Muscle layer of duodenum (tissue), 2 donors: ENCODE data around the gene PTPRD.

Experiments used
- H3K27ac ChIP-seq: one replicate; pipeline ENCODE4 v1.7.0; 2013; ENCODE audit warnings: mild to moderate bottlenecking, low read length
- H3K27me3 ChIP-seq: one replicate; pipeline ENCODE4 v1.7.0; 2013; ENCODE audit warnings: low read depth, mild to moderate bottlenecking, control low read depth, low read length
- H3K36me3 ChIP-seq, 2 donors: one replicate each; pipeline ENCODE4 v1.7.0; 2013; ENCODE audit warnings: low read length in 2 of 2, control low read depth in 1 of 2, mild to moderate bottlenecking in 1 of 2; ENCODE audit not compliant: insufficient read depth in 2 of 2, control insufficient read depth in 1 of 2
- H3K4me1 ChIP-seq, 2 donors: one replicate each; pipeline ENCODE4 v1.7.0; 2013; ENCODE audit warnings: low read length in 2 of 2, mild to moderate bottlenecking in 2 of 2, control low read depth in 1 of 2, moderate library complexity in 1 of 2; ENCODE audit not compliant: insufficient read depth in 2 of 2, control insufficient read depth in 1 of 2
- H3K4me3 ChIP-seq, 2 donors: one replicate each; pipeline ENCODE4 v1.7.0; 2013; ENCODE audit warnings: low read length in 2 of 2, low read depth in 1 of 2, mild to moderate bottlenecking in 1 of 2
- H3K9me3 ChIP-seq, 2 donors: one replicate each; pipeline ENCODE4 v1.7.0; 2013; ENCODE audit warnings: low read length in 2 of 2, control low read depth in 1 of 2, mild to moderate bottlenecking in 1 of 2; ENCODE audit not compliant: control insufficient read depth in 1 of 2
- donor health status: healthy.

PTPRD gene

DNA sequence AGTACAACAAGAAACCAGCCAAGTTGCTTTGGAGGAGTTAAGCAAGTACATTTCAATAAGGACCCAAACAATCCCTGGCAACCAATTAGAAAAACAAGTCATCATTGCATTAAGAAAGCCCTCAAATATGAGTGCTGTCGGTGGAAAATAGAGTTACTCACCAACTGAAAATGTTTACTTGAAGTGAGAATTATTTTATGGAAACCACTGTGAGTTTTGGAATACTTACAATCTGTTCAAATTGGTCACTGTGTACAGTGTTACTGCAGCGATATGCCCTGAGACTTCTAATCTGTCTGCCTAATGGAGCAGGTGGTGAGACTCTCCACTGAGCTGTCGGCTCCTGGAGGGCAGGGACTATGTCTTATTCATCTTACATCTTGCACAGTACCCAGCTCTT is 1740.0 kb downstream of the PTPRD start:
- no peaks in the 10 kb centered on the region for H3K4me1 ChIP-seq
- H3K27me3 ChIP-seq = no peaks in the 10 kb centered on the region
- H3K27ac ChIP-seq = no peak overlapping the region
- H3K4me3 ChIP-seq = no peak overlapping the region
- H3K9me3 ChIP-seq = no peaks in the 10 kb centered on the region
- no peaks in the 10 kb centered on the region for H3K36me3 ChIP-seq

- Histone ChIP-seq H3K4me3 (no peak overlapping the region), H3K36me3 (no peaks in the 10 kb centered on the region)
Observed at GRCh38 chr9:8871796-8872445, 1740.9 kb downstream of the PTPRD start.

GRCh38 chr9:8871396-8871795 is 1741.4 kb downstream of the PTPRD start:
- Histone ChIP-seq H3K36me3 (no peaks in the 10 kb centered on the region), H3K27me3 (no peaks in the 10 kb centered on the region), H3K4me3 (no peak overlapping the region), H3K27ac (no peak overlapping the region), H3K4me1 (no peaks in the 10 kb centered on the region), H3K9me3 (no peaks in the 10 kb centered on the region)

More at GRCh38 chr9:8871796-8872445, 1740.9 kb downstream of the PTPRD start:
- Histone ChIP-seq H3K9me3 (no peaks in the 10 kb centered on the region), H3K27me3 (no peaks in the 10 kb centered on the region), H3K27ac (no peak overlapping the region), H3K4me1 (no peaks in the 10 kb centered on the region)

DNA sequence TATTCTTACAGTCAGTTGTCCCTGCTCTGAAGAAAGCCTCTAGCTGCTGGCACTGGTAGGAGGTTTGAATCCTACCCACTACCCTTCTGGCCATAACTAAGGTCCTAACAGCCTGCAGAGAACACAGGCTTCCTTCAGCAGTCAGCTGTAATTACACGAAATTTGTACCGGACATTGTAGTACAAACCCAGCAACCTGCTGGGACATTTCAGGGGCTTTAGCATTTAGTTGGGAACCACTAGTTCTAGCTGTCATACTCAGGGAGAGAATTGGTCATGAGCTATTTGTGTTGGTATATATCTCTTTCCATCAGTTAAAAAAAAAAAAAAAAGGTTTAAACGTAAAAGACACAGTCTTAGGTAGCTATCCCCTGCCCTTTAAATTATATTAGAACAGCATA is 1743.0 kb downstream of the PTPRD start:
- Histone ChIP-seq H3K4me3 (no peak overlapping the region), H3K27me3 (no peaks in the 10 kb centered on the region), H3K9me3 (no peaks in the 10 kb centered on the region), H3K27ac (no peak overlapping the region), H3K4me1 (no peaks in the 10 kb centered on the region), H3K36me3 (no peaks in the 10 kb centered on the region)

GRCh38 chr9:8868632-8869031 is 1744.2 kb downstream of the PTPRD start:
- no peaks in the 10 kb centered on the region for H3K36me3 ChIP-seq
- H3K4me1 ChIP-seq = no peaks in the 10 kb centered on the region
- no peaks in the 10 kb centered on the region for H3K9me3 ChIP-seq
- no peak overlapping the region for H3K27ac ChIP-seq
- H3K27me3 ChIP-seq = no peaks in the 10 kb centered on the region
- no peak overlapping the region for H3K4me3 ChIP-seq

DNA sequence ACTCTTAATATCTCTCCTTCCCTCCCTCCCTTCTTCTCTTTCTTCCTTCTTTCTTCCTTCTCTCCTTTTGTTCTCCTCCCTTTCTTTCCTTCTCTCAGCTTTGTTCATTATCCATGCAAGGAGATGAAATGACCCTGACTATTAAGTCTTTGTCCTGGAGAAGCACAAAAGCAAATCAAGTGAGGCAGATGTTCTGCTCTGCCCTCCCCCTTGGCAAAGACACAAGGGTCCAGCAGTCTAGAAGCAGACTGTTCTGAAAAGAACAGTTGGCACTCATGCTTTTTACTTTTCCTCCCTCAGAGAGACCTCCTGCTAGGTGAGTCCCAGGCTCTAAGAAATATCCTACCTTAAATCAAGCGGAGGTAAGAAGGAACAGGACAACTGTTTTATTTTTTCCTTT is 1745.7 kb downstream of the PTPRD start:
- no peaks in the 10 kb centered on the region for H3K27me3 ChIP-seq
- H3K9me3 ChIP-seq = no peaks in the 10 kb centered on the region
- H3K4me1 ChIP-seq = no peaks in the 10 kb centered on the region
- no peaks in the 10 kb centered on the region for H3K36me3 ChIP-seq
- H3K4me3 ChIP-seq = no peak overlapping the region
- no peak overlapping the region for H3K27ac ChIP-seq

- no peak overlapping the region for H3K27ac ChIP-seq
- H3K36me3 ChIP-seq = no peaks in the 10 kb centered on the region
- no peak overlapping the region for H3K4me3 ChIP-seq
- no peaks in the 10 kb centered on the region for H3K4me1 ChIP-seq
- H3K27me3 ChIP-seq = no peaks in the 10 kb centered on the region
- no peaks in the 10 kb centered on the region for H3K9me3 ChIP-seq
Observed at GRCh38 chr9:8864545-8864896, 1748.3 kb downstream of the PTPRD start.

- H3K36me3 ChIP-seq = no peaks in the 10 kb centered on the region
- no peaks in the 10 kb centered on the region for H3K9me3 ChIP-seq
- no peaks in the 10 kb centered on the region for H3K4me1 ChIP-seq
- no peak overlapping the region for H3K4me3 ChIP-seq
- no peak overlapping the region for H3K27ac ChIP-seq
- H3K27me3 ChIP-seq = no peaks in the 10 kb centered on the region
Observed at GRCh38 chr9:8863886-8864544, 1748.8 kb downstream of the PTPRD start.

DNA sequence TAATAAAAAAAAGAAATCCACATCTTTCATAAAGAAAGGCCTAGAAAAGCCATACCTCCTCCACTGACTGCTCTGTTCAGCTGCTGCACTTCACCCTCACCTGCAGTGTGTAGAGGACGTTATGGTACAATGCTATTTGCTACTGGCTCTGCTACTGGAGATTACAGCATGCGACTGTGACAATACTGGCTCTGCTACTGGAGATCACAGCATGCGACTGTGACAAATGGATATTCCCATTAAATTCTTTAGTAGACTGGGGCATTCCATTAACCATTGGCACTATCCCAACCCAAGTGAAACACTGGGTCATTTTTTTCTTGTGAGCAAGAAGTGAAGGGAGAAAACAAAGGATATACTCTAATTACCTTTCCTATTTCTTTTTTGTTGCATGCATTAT is 1749.7 kb downstream of the PTPRD start:
- Histone ChIP-seq H3K27me3 (peaks cover 8% of the 10 kb centered on the region), H3K4me1 (peaks cover 0 to 5% of the 10 kb centered on the region in 2 donors), H3K36me3 (no peaks in the 10 kb centered on the region), H3K4me3 (no peak overlapping the region), H3K9me3 (no peaks in the 10 kb centered on the region), H3K27ac (no peak overlapping the region)

DNA sequence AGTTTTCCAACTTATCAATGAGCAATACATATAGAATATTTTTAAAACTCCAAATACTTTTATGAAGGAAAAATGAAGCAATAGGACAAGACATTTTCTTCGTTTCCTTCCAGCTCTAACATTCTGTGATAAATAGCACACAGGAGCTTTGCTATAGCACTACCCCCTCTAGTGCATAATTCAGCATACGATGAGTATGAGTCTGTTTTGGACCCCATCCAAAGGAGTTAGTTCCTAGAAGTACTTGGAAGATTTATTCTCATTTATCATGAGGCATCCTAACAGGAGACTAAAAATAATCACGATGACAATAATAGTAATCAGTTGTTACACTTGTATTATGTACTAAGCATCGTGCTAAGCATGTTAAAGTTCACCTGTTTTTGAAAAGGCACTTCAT is 1751.9 kb downstream of the PTPRD start:
- Histone ChIP-seq H3K27ac (no peak overlapping the region), H3K9me3 (no peaks in the 10 kb centered on the region), H3K4me1 (peaks cover 0 to 14% of the 10 kb centered on the region in 2 donors), H3K4me3 (no peak overlapping the region), H3K36me3 (no peaks in the 10 kb centered on the region), H3K27me3 (peaks cover 22% of the 10 kb centered on the region)

DNA sequence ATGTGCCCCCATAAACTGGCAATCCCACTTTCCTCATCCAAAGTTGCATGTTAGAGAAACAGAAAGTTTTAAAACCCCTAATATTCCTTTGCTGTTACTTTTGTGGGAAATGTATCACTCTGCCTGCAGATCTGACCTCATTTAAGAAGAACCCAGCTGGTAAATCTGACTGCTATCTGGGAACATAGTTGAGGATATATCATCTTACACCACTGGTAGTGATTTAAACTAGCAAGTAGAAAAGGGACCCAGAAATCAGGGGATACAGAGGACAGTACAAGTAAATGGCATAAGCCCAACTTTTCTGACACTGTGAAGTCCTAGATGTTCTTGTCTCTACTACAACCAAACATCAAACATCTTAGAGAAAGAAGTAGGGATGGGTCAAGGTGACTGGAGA is 1752.7 kb downstream of the PTPRD start:
- H3K27me3 ChIP-seq = peaks cover 26% of the 10 kb centered on the region
- H3K9me3 ChIP-seq = no peaks in the 10 kb centered on the region
- H3K36me3 ChIP-seq = no peaks in the 10 kb centered on the region
- H3K4me3 ChIP-seq = no peak overlapping the region
- peaks cover 0 to 14% of the 10 kb centered on the region in 2 donors for H3K4me1 ChIP-seq
- H3K27ac ChIP-seq = no peak overlapping the region

GRCh38 chr9:8859416-8859815 is 1753.4 kb downstream of the PTPRD start:
- no peak overlapping the region for H3K27ac ChIP-seq
- H3K36me3 ChIP-seq = no peaks in the 10 kb centered on the region
- H3K9me3 ChIP-seq = no peaks in the 10 kb centered on the region
- H3K27me3 ChIP-seq = peaks cover 30% of the 10 kb centered on the region
- H3K4me3 ChIP-seq = no peak overlapping the region
- H3K4me1 ChIP-seq = peaks cover 0 to 14% of the 10 kb centered on the region in 2 donors
